ENCODE measurements around the gene PUS1. TPM values are rescaled to one million over a fixed set of nuclear protein-coding genes. Genes with fewer than 3 reads are reported as not detected.

The PUS1 gene
- polyA plus RNA-seq, 3 donors = 19.1 to 25.1 (median 22.1) TPM

- DNase-seq = no peak
Measured at GRCh38 chr12:131990066-131990979, 61.2 kb downstream of the PUS1 start.

- DNase-seq = no peak
Measured at GRCh38 chr12:131990980-131991305, 61.9 kb downstream of the PUS1 start.

- no peak for DNase-seq
Measured at GRCh38 chr12:131991816-131992430, 62.8 kb downstream of the PUS1 start.

GRCh38 chr12:131994589-131994988 lies 65.5 kb downstream of the PUS1 start:
- no peak for DNase-seq

Other genes with a start within 250 kb of the PUS1 start
- 10 to 100 TPM; 44.7 to 61.5 (median 55.2) TPM for gene SFSWAP, start 218.2 kb upstream of the PUS1 start, polyA plus RNA-seq (ENCODE audit: insufficient read length in 3 of 3)
- gene MMP17, start 100.9 kb upstream of the PUS1 start, polyA plus RNA-seq (ENCODE audit: insufficient read length in 3 of 3) = 1 to 10 TPM in 2 of 3 donors, under 1 TPM in 1; 0.81 to 1.6 (median 1.2) TPM
- gene ULK1, start 34.7 kb upstream of the PUS1 start, polyA plus RNA-seq (ENCODE audit: insufficient read length in 3 of 3) = 10 to 100 TPM; 34.0 to 45.6 (median 36.4) TPM
- 10 to 100 TPM; 34.1 to 44.8 (median 43.1) TPM for gene EP400, start 20.7 kb downstream of the PUS1 start, polyA plus RNA-seq (ENCODE audit: insufficient read length in 3 of 3)
- gene DDX51, start 215.0 kb downstream of the PUS1 start, polyA plus RNA-seq (ENCODE audit: insufficient read length in 3 of 3) = 10 to 100 TPM; 15.2 to 25.7 (median 21.5) TPM
- 10 to 100 TPM; 16.1 to 22.8 (median 21.0) TPM for gene NOC4L, start 215.2 kb downstream of the PUS1 start, polyA plus RNA-seq (ENCODE audit: insufficient read length in 3 of 3)

All from renal pelvis (tissue), 4 donors.